CD4-positive, alpha-beta T cell treated with Interleukin-12 subunit alpha and Interleukin-12 subunit beta, for 1 hour (primary cell): Measurements from ENCODE around the gene RANBP17.

Source experiments
- DNase-seq: peaks from one replicate; pipeline ENCODE4 v3.0.0-alpha.2; 2020

Gene RANBP17

GRCh38 chr5:171307789-171308452 lies 446.1 kb downstream of the RANBP17 start:
- DNase-seq = no peak

- no peak for DNase-seq
Observed at GRCh38 chr5:171308453-171309275, 446.8 kb downstream of the RANBP17 start, which contains the start of gene TLX3. Gene TLX3 (plus strand): TSS chr5:171309248. CDS start chr5:171309366, 118 bp downstream.

DNA sequence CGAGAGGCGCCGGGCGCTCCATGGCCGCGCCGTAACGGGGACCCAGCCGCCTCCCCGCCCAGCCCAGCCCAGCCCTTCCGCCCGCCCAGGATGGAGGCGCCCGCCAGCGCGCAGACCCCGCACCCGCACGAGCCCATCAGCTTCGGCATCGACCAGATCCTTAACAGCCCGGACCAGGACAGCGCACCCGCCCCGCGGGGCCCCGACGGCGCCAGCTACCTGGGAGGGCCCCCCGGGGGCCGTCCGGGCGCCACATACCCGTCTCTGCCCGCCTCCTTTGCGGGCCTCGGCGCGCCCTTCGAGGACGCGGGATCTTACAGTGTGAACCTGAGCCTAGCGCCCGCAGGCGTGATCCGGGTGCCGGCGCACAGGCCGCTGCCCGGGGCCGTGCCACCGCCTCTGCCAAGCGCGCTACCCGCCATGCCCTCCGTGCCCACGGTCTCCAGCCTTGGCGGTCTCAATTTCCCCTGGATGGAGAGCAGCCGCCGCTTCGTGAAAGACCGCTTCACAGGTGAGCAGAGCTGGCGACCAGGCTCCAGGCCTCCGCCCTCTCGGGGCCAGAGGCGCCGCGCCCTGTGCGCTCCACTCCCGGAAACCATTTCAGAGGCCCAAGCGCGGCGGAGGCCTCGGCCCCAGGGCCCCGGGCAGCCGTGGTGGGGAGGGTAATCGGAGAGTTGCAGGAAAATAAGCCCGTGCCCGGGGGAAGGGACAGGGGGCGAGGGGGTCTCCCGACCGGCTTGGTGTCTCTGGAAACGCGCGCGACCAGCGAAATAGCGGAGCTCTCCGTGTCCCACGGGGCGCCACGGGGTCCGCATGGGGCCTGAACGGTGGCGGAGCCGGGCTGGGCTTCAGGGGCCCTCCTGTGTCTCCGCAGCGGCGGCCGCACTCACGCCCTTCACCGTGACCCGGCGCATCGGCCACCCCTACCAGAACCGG lies 447.7 kb downstream of the RANBP17 start:
- no peak for DNase-seq

DNA sequence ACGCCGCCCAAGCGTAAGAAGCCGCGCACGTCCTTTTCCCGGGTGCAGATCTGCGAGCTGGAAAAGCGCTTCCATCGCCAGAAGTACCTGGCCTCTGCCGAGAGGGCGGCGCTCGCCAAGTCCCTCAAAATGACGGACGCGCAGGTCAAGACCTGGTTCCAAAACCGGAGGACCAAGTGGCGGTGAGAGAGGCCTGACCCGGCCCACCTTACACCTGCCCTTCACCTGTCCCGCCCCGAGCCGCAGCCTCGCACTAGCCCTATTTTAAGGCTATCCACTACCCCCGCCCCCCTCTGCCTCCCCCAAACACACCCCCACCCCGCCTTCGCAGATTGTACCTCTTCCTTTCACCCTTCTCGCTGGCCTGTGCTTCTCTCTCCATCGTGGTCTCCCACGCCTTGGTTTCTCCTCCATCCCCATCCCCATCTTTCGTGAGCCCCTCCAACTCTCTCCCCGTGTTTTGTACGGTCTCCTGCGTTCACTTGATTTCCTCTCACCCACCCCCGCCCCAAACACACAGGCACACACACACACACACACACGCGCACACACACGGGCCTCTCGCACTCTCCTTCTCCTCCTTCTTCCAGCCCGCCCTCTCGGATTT lies 448.5 kb downstream of the RANBP17 start:
- no peak for DNase-seq

GRCh38 chr5:171310819-171311321 lies 449.1 kb downstream of the RANBP17 start:
- DNase-seq = no peak

- no peak for DNase-seq
Observed at GRCh38 chr5:171311322-171312077, 449.7 kb downstream of the RANBP17 start.

- DNase-seq = no peak
Observed at GRCh38 chr5:171312129-171312974, 450.5 kb downstream of the RANBP17 start.

- no peak for DNase-seq
Observed at GRCh38 chr5:171313481-171314206, 451.8 kb downstream of the RANBP17 start.

- DNase-seq = no peak
Observed at GRCh38 chr5:171314728-171315385, 453.0 kb downstream of the RANBP17 start.

DNA sequence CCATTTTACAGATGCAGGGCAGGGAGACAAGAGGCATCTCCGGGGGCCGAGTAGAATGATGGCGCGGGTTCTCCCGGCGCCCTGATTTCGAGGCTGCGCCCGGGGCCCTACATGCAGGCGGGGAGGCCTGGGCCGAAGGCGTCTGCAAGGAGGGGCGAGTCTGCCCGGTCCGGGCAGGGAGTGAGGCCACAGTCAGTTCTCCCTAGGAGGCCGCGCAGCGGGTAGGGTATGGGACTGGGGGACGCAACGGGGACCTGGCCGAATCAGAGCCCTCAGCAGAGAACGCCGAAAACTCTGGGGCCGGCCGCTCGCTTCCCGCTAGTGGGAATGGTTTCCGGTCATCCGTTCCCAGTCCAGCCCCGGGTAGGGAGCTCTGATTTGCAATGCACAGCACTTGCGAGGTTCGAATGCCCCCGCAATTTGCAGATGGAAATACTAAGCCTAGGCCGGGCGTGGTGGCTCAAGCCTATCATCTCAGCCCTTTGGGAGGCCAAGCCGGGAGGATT lies 453.6 kb downstream of the RANBP17 start:
- DNase-seq = no peak

DNA sequence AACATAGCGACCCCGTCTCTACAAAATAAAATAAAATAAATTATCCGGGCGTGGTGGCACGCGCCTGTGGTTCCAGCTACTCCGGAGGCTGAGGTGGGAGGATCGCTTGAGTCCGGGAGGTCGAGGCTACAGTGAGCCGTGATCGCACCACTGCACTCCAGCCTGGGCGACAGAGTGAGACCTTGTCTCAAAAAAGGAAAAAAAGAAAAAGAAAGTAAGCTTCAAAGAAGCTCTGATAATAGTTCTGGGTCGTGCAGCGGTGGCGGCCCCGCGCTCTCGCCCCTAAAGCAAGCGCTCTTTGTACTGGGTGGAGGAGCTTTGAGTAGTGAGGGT lies 454.1 kb downstream of the RANBP17 start:
- no peak for DNase-seq

GRCh38 chr5:171316258-171317121 lies 454.7 kb downstream of the RANBP17 start:
- DNase-seq = no peak

- DNase-seq = no peak
Observed at GRCh38 chr5:171317230-171317629, 455.4 kb downstream of the RANBP17 start.

DNA sequence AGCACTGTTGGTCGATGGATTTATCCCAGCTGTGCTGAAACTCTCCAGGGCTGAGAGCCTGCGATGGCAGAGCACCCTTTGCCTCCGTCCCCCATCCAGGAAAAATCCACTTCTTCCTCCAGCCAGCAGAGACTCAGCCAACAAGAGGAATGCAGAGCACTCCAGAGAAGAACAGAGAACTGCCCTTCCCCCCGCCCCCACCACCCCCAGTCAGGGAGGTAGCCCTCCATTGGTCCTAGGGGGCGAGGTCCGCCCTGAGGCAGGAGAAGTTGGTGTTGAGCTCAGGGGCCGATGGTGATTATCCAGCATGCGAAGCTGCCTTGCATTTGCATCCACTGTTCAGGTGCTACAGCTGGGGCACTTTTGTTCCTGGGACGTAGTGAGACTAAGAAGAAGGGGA lies 456.2 kb downstream of the RANBP17 start:
- DNase-seq = no peak

DNA sequence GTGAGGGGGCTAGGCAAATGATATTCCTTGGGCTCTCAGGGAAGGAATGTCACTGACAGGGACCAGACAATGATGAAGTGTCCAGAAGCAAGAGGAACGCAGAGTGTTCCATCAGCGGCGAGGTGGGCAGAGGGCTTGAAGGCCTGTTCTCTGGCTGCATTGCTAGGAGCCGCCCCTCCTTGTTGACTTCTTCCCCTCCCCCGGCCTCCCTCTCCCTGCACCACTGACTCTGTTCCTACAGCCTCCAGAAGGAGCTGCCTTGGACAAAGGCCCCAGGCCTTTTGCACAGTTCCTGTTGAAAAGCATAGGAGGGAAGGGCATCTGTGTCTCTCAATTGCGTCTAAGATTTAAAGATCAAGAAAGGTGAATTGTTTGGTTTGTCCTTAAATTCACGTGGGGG lies 459.6 kb downstream of the RANBP17 start:
- no peak for DNase-seq

DNA sequence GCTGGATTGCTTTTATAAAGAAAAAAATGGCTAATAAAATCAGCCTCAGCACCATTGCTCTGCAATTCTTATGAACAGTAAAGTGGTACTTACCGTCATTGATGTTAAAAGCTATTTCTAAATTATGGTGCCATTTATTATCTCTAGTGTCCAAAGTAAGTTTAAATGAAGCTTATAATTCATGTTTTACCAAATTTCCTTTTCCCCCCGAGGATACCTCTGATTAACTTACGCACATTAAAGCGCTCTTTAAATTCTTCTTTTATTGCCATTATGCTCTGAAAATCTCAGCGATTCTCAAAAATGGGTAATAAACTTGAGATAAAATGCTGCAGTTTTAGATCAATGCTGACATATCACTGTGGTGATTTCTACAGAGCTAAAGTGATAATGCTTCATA lies 460.7 kb downstream of the RANBP17 start:
- DNase-seq = no peak

DNA sequence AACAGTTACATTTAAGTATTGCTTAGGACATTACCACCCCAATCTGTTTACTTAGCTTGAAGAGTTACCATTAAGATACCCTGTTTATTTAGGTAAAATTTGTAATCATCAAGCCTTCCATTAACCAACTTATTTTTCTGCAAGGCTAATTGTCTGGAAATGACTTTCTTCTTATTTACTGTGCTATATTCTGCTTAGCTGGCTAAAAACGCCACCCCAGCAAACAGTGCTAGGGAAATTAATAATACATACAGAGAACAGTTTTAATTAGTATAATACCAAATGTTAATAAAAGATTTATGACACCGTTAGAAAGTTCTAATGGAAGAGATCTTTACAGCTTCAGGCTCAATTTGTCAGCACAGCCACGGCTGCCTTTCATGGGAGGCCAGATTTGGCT lies 461.2 kb downstream of the RANBP17 start:
- DNase-seq = no peak
